ENCODE results near the gene RMRP.

Gene RMRP

GRCh38 chr9:35608221-35608620 is 49.6 kb downstream of the RMRP start:
- no peak overlapping the region; the same call in 1 of the 2 replicates for H3K4me2 ChIP-seq (ENCODE audit: insufficient read depth, low read length)
- no peak for DNase-seq
- no peak overlapping the region for H3K4me3 ChIP-seq (ENCODE audit: low read depth in 1 of 2, low read length in 2 of 2)
- H4K20me1 ChIP-seq (ENCODE audit: insufficient read depth, low read length), result peaks cover 16% of the 10 kb centered on the region
- peaks cover 42% of the 10 kb centered on the region for H3K36me3 ChIP-seq (ENCODE audit: insufficient read depth, low read length)
- ATAC-seq (ENCODE audit: insufficient read depth, low read depth), result no peak
- H3K4me1 ChIP-seq (ENCODE audit: insufficient read depth, low read length), result peaks cover 40% of the 10 kb centered on the region
- no peak overlapping the region for H2AFZ ChIP-seq (ENCODE audit: low read depth, low read length)
- H3K79me2 ChIP-seq (ENCODE audit: insufficient read depth, low read length), result peaks cover 49% of the 10 kb centered on the region
- H3K9ac ChIP-seq (ENCODE audit: low read depth, low read length), result no peak overlapping the region
- TF ChIP-seq CTCF (IDR thresholded peaks at IDR 0.05; ENCODE audit: borderline replicate concordance, extremely low read depth, low read length, poor library complexity, severe bottlenecking) (no peak), EZH2 (IDR thresholded peaks at IDR 0.05; ENCODE audit: borderline replicate concordance, low read depth, low read length, severe bottlenecking) (no peak)
- H3K9me3 ChIP-seq (ENCODE audit: insufficient read depth, low read length, severe bottlenecking), result no peaks in the 10 kb centered on the region
- 0 out of 2 replicates have a peak overlapping the region, but pooled peaks have one; percentile 10 for H3K27ac ChIP-seq (ENCODE audit: low read length)
- H3K27me3 ChIP-seq (ENCODE audit: insufficient read depth, low read length, poor library complexity), result no peaks in the 10 kb centered on the region

All from DND-41 (cell line).